RWPE1 (cell line): ENCODE measurements around the gene DENND1A.

ENCODE experiments used
- CTCF ChIA-PET: fragments of 350-600 bp; sonication (Branson Sonifier 250); formaldehyde crosslinking; extraction: SDS; loops from one replicate; lab custom pipeline; 2021; lab: Yijun Ruan, JAX
- POLR2A ChIA-PET: fragments of 400-600 bp; formaldehyde crosslinking; extraction: SDS; loops from one replicate; lab custom pipeline; 2020; ENCODE audit warnings: antibody characterized with exemption; ENCODE audit not compliant: low non-redundant PET; lab: Yijun Ruan, JAX
- DNase-seq: peaks from one replicate; pipeline ENCODE4 v3.0.0; 2012; ENCODE audit warnings: low spot score
- H3K27ac ChIP-seq: fragments of 450-650 bp; 2 replicates; pipeline ENCODE4 v1.5.1; 2017
- CTCF ChIP-seq: fragments of 450-650 bp; conservative IDR thresholded peaks from 2 replicates; pipeline ENCODE4 v1.5.1; 2017; ENCODE audit warnings: low read depth, mild to moderate bottlenecking

Gene DENND1A

GRCh38 chr9:123371805-123372590 is 557.9 kb downstream of the DENND1A start:
- ChIA-PET POLR2A (no interaction called here), CTCF (interaction anchor here (0.8 kb wide), 1 partner anchor 23 kb away, joined by 5 read pairs; no protein-coding TSS in a partner anchor)

GRCh38 chr9:123371228-123371584 is 558.7 kb downstream of the DENND1A start:
- no peak for TF ChIP-seq CTCF
- no peak overlapping the region for H3K27ac ChIP-seq
- DNase-seq: no peak
- CTCF ChIA-PET: interaction anchor here (0.6 to 0.7 kb wide), 3 partner anchors 11 to 819 kb away, joined by 3 to 4 read pairs (median 4); no protein-coding TSS in a partner anchor
- POLR2A ChIA-PET: no interaction called here

More at GRCh38 chr9:123371805-123372590, 557.9 kb downstream of the DENND1A start:
- no peak for TF ChIP-seq CTCF
- DNase-seq: no peak
- H3K27ac ChIP-seq: no peak overlapping the region

- no peak overlapping the region for H3K27ac ChIP-seq
- TF ChIP-seq CTCF: no peak
- CTCF ChIA-PET: interaction anchor here (0.6 to 0.7 kb wide), 3 partner anchors 10 to 820 kb away, joined by 3 to 4 read pairs (median 4); no protein-coding TSS in a partner anchor
- no peak for DNase-seq
- POLR2A ChIA-PET: no interaction called here
Measured at GRCh38 chr9:123370526-123371227, 559.2 kb downstream of the DENND1A start.

GRCh38 chr9:123370108-123370507 is 559.8 kb downstream of the DENND1A start:
- no peak overlapping the region for H3K27ac ChIP-seq
- ChIA-PET CTCF (interaction anchor here (1.5 to 1.7 kb wide), 2 partner anchors 16 to 20 kb away, joined by 4 to 7 read pairs; no protein-coding TSS in a partner anchor), POLR2A (no interaction called here)
- no peak for DNase-seq
- no peak for TF ChIP-seq CTCF

GRCh38 chr9:123369296-123369695 is 560.6 kb downstream of the DENND1A start:
- no peak for DNase-seq
- ChIA-PET CTCF (interaction anchor here (0.9 to 1.7 kb wide), 3 partner anchors 15 to 20 kb away, joined by 4 to 7 read pairs (median 7); no protein-coding TSS in a partner anchor), POLR2A (no interaction called here)
- TF ChIP-seq CTCF: no peak
- no peak overlapping the region for H3K27ac ChIP-seq

- CTCF ChIA-PET: interaction anchor here (0.7 to 1.7 kb wide), 6 partner anchors 14 to 27 kb away, joined by 3 to 7 read pairs (median 4); no protein-coding TSS in a partner anchor
- DNase-seq: no peak
- POLR2A ChIA-PET: no interaction called here
Measured at GRCh38 chr9:123368536-123369153, 561.3 kb downstream of the DENND1A start.

More at GRCh38 chr9:123368536-123369153, 561.3 kb downstream of the DENND1A start:
- no peak overlapping the region for H3K27ac ChIP-seq
- TF ChIP-seq CTCF: no peak
